ENCODE measurements around the gene ARMC9. TPM values are rescaled to one million over a fixed set of nuclear protein-coding genes. Genes with fewer than 3 reads are reported as not detected.
"Not testable (repeated sequence)": the region's sequence is repeated elsewhere in the genome, so short reads cannot be mapped to it uniquely, and the experiment has no call there.

Gene ARMC9
- total and polyA plus RNA-seq, 2 donors from 2014 or later: 7.3 to 18.2 TPM

DNA sequence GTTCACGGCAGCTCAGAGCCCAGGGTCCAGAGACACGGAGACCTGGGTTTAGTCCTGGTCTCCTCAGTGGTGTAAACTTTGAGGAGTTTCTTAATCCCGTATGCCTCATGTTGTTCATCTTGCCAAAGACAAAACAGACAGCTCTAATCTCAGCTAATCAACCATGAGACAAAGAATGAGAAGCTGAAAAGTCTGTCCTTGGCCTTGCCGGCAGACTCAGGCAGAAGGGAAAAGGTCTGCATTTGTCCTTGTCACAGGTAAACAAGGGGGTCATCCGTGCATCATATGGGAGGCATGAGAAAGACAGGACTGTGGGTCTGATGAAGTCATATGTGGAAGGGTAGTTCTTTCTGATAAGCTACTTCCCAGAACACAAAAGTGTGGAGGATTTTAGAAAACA lies 1.8 kb upstream of the ARMC9 start:
- Histone ChIP-seq H3K27me3 (ENCODE audit: control insufficient read depth, insufficient read depth, low read length) (no peaks in the 10 kb centered on the region), H3K4me3 (ENCODE audit: low read length in 3 of 3) (no peak overlapping the region), H3K9me3 (ENCODE audit: control insufficient read depth in 2 of 3, insufficient read depth in 1 of 3, low read length in 3 of 3) (no peaks in the 10 kb centered on the region), H3K36me3 (ENCODE audit: control insufficient read depth in 2 of 3, insufficient read depth in 3 of 3, low read length in 3 of 3) (no peaks in the 10 kb centered on the region), H3K4me1 (ENCODE audit: control insufficient read depth in 2 of 3, insufficient read depth in 2 of 3, low read depth in 1 of 3, low read length in 3 of 3) (peaks cover 4 to 9% (median 6%) of the 10 kb centered on the region in 3 donors), H3K27ac (ENCODE audit: low read depth in 2 of 2, low read length in 2 of 2) (no peak overlapping the region), H3K9ac (ENCODE audit: low read length in 3 of 3) (no peak overlapping the region)
- FAIRE-seq (no peak), DNase-seq (no peak)
- TF ChIP-seq, protein P1, sequence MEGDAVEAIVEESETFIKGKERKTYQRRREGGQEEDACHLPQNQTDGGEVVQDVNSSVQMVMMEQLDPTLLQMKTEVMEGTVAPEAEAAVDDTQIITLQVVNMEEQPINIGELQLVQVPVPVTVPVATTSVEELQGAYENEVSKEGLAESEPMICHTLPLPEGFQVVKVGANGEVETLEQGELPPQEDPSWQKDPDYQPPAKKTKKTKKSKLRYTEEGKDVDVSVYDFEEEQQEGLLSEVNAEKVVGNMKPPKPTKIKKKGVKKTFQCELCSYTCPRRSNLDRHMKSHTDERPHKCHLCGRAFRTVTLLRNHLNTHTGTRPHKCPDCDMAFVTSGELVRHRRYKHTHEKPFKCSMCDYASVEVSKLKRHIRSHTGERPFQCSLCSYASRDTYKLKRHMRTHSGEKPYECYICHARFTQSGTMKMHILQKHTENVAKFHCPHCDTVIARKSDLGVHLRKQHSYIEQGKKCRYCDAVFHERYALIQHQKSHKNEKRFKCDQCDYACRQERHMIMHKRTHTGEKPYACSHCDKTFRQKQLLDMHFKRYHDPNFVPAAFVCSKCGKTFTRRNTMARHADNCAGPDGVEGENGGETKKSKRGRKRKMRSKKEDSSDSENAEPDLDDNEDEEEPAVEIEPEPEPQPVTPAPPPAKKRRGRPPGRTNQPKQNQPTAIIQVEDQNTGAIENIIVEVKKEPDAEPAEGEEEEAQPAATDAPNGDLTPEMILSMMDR (IDR thresholded peaks at IDR 0.05; ENCODE audit: borderline replicate concordance, extremely low read depth, insufficient read depth): no peak
- intact Hi-C loops (cut with DNase I): loop anchor here (10.0 kb wide), 1 partner anchor 92 kb away; no protein-coding TSS in a partner anchor

DNA sequence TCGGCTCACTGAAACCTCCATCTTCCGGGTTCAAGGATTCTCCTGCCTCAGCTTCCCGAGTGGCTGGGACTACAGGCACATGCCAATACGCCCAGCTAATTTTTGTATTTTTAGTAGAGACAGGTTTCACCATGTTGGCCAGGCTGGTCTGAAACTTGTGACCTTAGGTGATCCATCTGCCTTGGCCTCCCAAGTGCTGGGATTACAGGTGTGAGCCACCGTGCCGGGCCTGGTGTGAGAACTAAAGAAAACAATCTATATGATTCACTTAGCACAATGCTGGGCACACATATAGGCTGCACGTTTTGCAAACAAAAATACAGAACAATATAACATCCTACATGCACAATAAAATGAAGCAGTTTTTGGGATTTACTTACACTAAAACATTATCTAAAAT lies 1.2 kb upstream of the ARMC9 start:
- FAIRE-seq: not testable (repeated sequence)
- intact Hi-C loops (cut with DNase I): loop anchor here (10.0 kb wide), 1 partner anchor 92 kb away; no protein-coding TSS in a partner anchor

DNA sequence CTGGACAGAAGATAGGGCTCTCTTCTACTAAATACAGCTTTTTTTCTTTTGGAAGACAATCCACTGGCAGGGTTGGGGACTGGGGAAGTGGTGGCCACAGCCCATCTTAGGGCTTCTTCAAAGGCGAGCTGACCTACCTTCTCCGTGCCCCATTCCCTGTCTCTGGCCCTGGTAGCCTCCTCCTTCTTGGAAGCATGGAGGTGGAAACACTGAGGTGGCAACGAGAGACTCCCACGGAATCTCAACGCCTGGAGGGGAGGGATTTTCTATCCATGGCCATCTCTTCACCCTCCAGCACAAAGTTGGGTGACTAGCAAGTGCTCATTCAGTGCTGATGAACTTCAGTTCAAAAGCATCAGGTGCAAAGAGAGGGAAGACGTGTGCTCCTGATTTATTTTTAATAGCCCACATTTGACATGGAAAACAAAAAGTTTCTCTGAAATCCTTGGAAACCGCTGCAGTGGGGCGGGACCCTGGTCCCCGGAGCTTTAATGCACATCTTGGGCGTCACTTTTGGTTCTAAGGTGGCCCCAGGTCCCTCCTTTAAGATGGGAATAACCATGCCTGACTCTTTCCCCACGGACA lies 633 bp upstream of the ARMC9 start:
- intact Hi-C loops (cut with DNase I): loop anchor here (10.0 kb wide), 1 partner anchor 93 kb away; no protein-coding TSS in a partner anchor
- no peaks in the 10 kb centered on the region for H3K36me3 ChIP-seq (ENCODE audit: control insufficient read depth in 2 of 3, insufficient read depth in 3 of 3, low read length in 3 of 3)
- H3K9me3 ChIP-seq (ENCODE audit: control insufficient read depth in 2 of 3, insufficient read depth in 1 of 3, low read length in 3 of 3): no peaks in the 10 kb centered on the region
- TF ChIP-seq, protein P1 (IDR thresholded peaks at IDR 0.05; ENCODE audit: borderline replicate concordance, extremely low read depth, insufficient read depth): no peak
- H3K9ac ChIP-seq (ENCODE audit: low read length in 3 of 3): peak overlapping the region; percentile 78 to 94 (median 89)
- peak overlapping the region; percentile 93 to 100 (median 100) for H3K4me3 ChIP-seq (ENCODE audit: low read length in 3 of 3)
- FAIRE-seq (no peak), DNase-seq (no peak)
- peaks cover under 1 to 6% (median 5%) of the 10 kb centered on the region in 3 donors for H3K4me1 ChIP-seq (ENCODE audit: control insufficient read depth in 2 of 3, insufficient read depth in 2 of 3, low read depth in 1 of 3, low read length in 3 of 3)
- no peaks in the 10 kb centered on the region for H3K27me3 ChIP-seq (ENCODE audit: control insufficient read depth, insufficient read depth, low read length)
- peak overlapping the region in 1 of 2 donors; percentile 67 for H3K27ac ChIP-seq (ENCODE audit: low read depth in 2 of 2, low read length in 2 of 2)

More for the DNA sequence above, 1.2 kb upstream of the ARMC9 start:
- H3K27ac ChIP-seq (ENCODE audit: low read depth in 2 of 2, low read length in 2 of 2); H3K36me3 ChIP-seq (ENCODE audit: control insufficient read depth in 2 of 3, insufficient read depth in 3 of 3, low read length in 3 of 3); DNase-seq; H3K9ac ChIP-seq (ENCODE audit: low read length in 3 of 3); H3K27me3 ChIP-seq (ENCODE audit: control insufficient read depth, insufficient read depth, low read length); H3K4me1 ChIP-seq (ENCODE audit: control insufficient read depth in 2 of 3, insufficient read depth in 2 of 3, low read depth in 1 of 3, low read length in 3 of 3); H3K9me3 ChIP-seq (ENCODE audit: control insufficient read depth in 2 of 3, insufficient read depth in 1 of 3, low read length in 3 of 3); H3K4me3 ChIP-seq (ENCODE audit: low read length in 3 of 3): not testable (repeated sequence)

DNA sequence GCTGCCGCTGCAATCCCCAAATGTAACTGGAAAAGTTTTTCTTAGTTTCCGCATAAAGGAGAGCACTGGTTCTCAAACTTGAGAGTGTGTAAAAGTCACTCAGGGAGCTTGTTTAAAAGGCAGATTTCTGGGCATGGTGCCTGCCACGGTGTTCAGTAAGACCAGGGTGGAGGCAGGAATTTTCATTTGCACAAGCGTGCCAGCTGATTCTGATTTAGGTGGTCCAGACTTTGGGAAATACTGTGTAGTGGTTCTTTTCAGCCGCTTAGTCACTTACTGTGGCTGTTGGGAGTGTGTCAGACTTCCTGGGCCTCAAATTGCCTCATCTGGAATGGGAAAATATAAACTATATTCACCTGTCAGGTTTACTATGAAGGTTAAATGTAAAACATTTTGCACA lies 788 bp downstream of the ARMC9 start:
- no peak for DNase-seq
- H3K27ac ChIP-seq (ENCODE audit: low read depth in 2 of 2, low read length in 2 of 2): no peak overlapping the region
- no peaks in the 10 kb centered on the region for H3K36me3 ChIP-seq (ENCODE audit: control insufficient read depth in 2 of 3, insufficient read depth in 3 of 3, low read length in 3 of 3)
- no peaks in the 10 kb centered on the region for H3K27me3 ChIP-seq (ENCODE audit: control insufficient read depth, insufficient read depth, low read length)
- H3K4me3 ChIP-seq (ENCODE audit: low read length in 3 of 3): peak overlapping the region; percentile 65 to 100 (median 100)
- H3K9me3 ChIP-seq (ENCODE audit: control insufficient read depth in 2 of 3, insufficient read depth in 1 of 3, low read length in 3 of 3): no peaks in the 10 kb centered on the region
- TF ChIP-seq, protein P1 (IDR thresholded peaks at IDR 0.05; ENCODE audit: borderline replicate concordance, extremely low read depth, insufficient read depth): no peak
- no peak for FAIRE-seq
- peak overlapping the region; percentile 48 to 89 (median 67) for H3K9ac ChIP-seq (ENCODE audit: low read length in 3 of 3)
- H3K4me1 ChIP-seq (ENCODE audit: control insufficient read depth in 2 of 3, insufficient read depth in 2 of 3, low read depth in 1 of 3, low read length in 3 of 3): peaks cover 0 to 6% (median 5%) of the 10 kb centered on the region in 3 donors
- intact Hi-C loops (cut with DNase I): loop anchor here (10.0 kb wide), 1 partner anchor 94 kb away; no protein-coding TSS in a partner anchor
